GM21526 (cell line): Measurements from ENCODE around the gene ACAA1.

Source experiments
- ATAC-seq: cut with Tn5 transposase; IDR thresholded peaks from one replicate; pipeline ENCODE4 v1.9.1; 2021; ENCODE audit warnings: moderate library complexity; ENCODE audit not compliant: unreplicated experiment, low FRiP score

The ACAA1 gene

GRCh38 chr3:38120693-38121450 lies 16.1 kb downstream of the ACAA1 start:
- ATAC-seq = no peak

GRCh38 chr3:38119821-38120692 lies 16.9 kb downstream of the ACAA1 start:
- no peak for ATAC-seq

GRCh38 chr3:38119248-38119544 lies 17.7 kb downstream of the ACAA1 start:
- ATAC-seq = no peak

- ATAC-seq = no peak
Measured at GRCh38 chr3:38118421-38119247, 18.3 kb downstream of the ACAA1 start.

GRCh38 chr3:38117748-38118420 lies 19.0 kb downstream of the ACAA1 start:
- peak; percentile 80 for ATAC-seq

GRCh38 chr3:38117163-38117716 lies 19.7 kb downstream of the ACAA1 start:
- no peak for ATAC-seq

GRCh38 chr3:38116471-38117162 lies 20.3 kb downstream of the ACAA1 start:
- no peak for ATAC-seq

- no peak for ATAC-seq
Measured at GRCh38 chr3:38115645-38116427, 21.1 kb downstream of the ACAA1 start.

- ATAC-seq = no peak
Measured at GRCh38 chr3:38114875-38115644, 21.9 kb downstream of the ACAA1 start.

GRCh38 chr3:38114052-38114874 lies 22.7 kb downstream of the ACAA1 start:
- ATAC-seq = no peak

GRCh38 chr3:38112378-38112761 lies 24.6 kb downstream of the ACAA1 start:
- ATAC-seq = no peak

GRCh38 chr3:38111696-38112377 lies 25.1 kb downstream of the ACAA1 start:
- ATAC-seq = no peak

- no peak for ATAC-seq
Measured at GRCh38 chr3:38111201-38111600, 25.7 kb downstream of the ACAA1 start.

- ATAC-seq = no peak
Measured at GRCh38 chr3:38110314-38111050, 26.4 kb downstream of the ACAA1 start.

GRCh38 chr3:38109580-38110313 lies 27.2 kb downstream of the ACAA1 start:
- no peak for ATAC-seq
